ENCODE results near the gene RHBDF1. TPM values are rescaled to one million over a fixed set of nuclear protein-coding genes. Genes with fewer than 3 reads are reported as not detected.

Gene RHBDF1
- total RNA-seq, 1 experiment from 2014 or later: 5.8 TPM

GRCh38 chr16:76535-77272 is 4.3 kb upstream of the RHBDF1 start:
- POLR2A ChIA-PET (ENCODE audit: low non-redundant PET): no interaction called here
- Histone ChIP-seq H3K27me3 (replicated peaks; ENCODE audit: insufficient read depth, low read depth, low read length, poor library complexity) (no peaks in the 10 kb centered on the region), H3K36me3 (ENCODE audit: insufficient read depth, low read length, poor library complexity, severe bottlenecking) (peaks cover 4% of the 10 kb centered on the region), H3K27ac (ENCODE audit: low read depth, low read length, poor library complexity, severe bottlenecking) (peak overlapping the region; percentile 82), H3K4me3 (ENCODE audit: low read depth, low read length, poor library complexity, severe bottlenecking) (peak overlapping the region; percentile 76), H3K9me3 (ENCODE audit: low read depth, low read length, poor library complexity, severe bottlenecking) (no peaks in the 10 kb centered on the region), H3K4me1 (ENCODE audit: insufficient read depth, low read length, poor library complexity, severe bottlenecking) (peaks cover 35% of the 10 kb centered on the region)
- BruUV-seq (replicated peaks): no TSS peak
- intact Hi-C loops (cut with micrococcal nuclease; ENCODE audit: unreplicated experiment): no loop called here
- DNase-seq (ENCODE audit: low spot score): peak; percentile 46
- no peak for TF ChIP-seq EZH2 (IDR thresholded peaks at IDR 0.05; ENCODE audit: borderline replicate concordance, low read depth, low read length, poor library complexity, severe bottlenecking)
- TF ChIP-seq, protein P1, sequence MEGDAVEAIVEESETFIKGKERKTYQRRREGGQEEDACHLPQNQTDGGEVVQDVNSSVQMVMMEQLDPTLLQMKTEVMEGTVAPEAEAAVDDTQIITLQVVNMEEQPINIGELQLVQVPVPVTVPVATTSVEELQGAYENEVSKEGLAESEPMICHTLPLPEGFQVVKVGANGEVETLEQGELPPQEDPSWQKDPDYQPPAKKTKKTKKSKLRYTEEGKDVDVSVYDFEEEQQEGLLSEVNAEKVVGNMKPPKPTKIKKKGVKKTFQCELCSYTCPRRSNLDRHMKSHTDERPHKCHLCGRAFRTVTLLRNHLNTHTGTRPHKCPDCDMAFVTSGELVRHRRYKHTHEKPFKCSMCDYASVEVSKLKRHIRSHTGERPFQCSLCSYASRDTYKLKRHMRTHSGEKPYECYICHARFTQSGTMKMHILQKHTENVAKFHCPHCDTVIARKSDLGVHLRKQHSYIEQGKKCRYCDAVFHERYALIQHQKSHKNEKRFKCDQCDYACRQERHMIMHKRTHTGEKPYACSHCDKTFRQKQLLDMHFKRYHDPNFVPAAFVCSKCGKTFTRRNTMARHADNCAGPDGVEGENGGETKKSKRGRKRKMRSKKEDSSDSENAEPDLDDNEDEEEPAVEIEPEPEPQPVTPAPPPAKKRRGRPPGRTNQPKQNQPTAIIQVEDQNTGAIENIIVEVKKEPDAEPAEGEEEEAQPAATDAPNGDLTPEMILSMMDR (conservative IDR thresholded peaks at IDR 0.05; ENCODE audit: low read depth, low read length): no peak
- CTCF ChIA-PET: interaction anchor here (0.7 to 1.4 kb wide), 3 partner anchors 11 to 30 kb away, joined by 4 read pairs; no protein-coding TSS in a partner anchor

GRCh38 chr16:75580-76501 is 3.4 kb upstream of the RHBDF1 start:
- peak; percentile 75 for DNase-seq (ENCODE audit: low spot score)

More at GRCh38 chr16:75580-76501, 3.4 kb upstream of the RHBDF1 start:
- peaks cover 38% of the 10 kb centered on the region for H3K4me1 ChIP-seq (ENCODE audit: insufficient read depth, low read length, poor library complexity, severe bottlenecking)
- H3K4me3 ChIP-seq (ENCODE audit: low read depth, low read length, poor library complexity, severe bottlenecking): no peak overlapping the region
- no peak overlapping the region for H3K27ac ChIP-seq (ENCODE audit: low read depth, low read length, poor library complexity, severe bottlenecking)
- H3K27me3 ChIP-seq (replicated peaks; ENCODE audit: insufficient read depth, low read depth, low read length, poor library complexity): no peaks in the 10 kb centered on the region
- BruUV-seq (replicated peaks): no TSS peak
- CTCF ChIA-PET: interaction anchor here (0.5 to 1.2 kb wide), 2 partner anchors 21 to 277 kb away, joined by 3 to 7 read pairs; partner anchors contain the start of gene AXIN1
- intact Hi-C loops (cut with micrococcal nuclease; ENCODE audit: unreplicated experiment): no loop called here
- H3K9me3 ChIP-seq (ENCODE audit: low read depth, low read length, poor library complexity, severe bottlenecking): no peaks in the 10 kb centered on the region
- POLR2A ChIA-PET (ENCODE audit: low non-redundant PET): no interaction called here
- TF ChIP-seq, protein P1 (conservative IDR thresholded peaks at IDR 0.05; ENCODE audit: low read depth, low read length): peak; percentile 42; the same call in 1 of the 2 replicates
- TF ChIP-seq EZH2 (IDR thresholded peaks at IDR 0.05; ENCODE audit: borderline replicate concordance, low read depth, low read length, poor library complexity, severe bottlenecking): no peak
- H3K36me3 ChIP-seq (ENCODE audit: insufficient read depth, low read length, poor library complexity, severe bottlenecking): peaks cover 4% of the 10 kb centered on the region
